Measurements from ENCODE around the gene SLC7A10. TPM values are rescaled to one million over a fixed set of nuclear protein-coding genes. Genes with fewer than 3 reads are reported as not detected.
"Not testable (repeated sequence)": the region's sequence is repeated elsewhere in the genome, so short reads cannot be mapped to it uniquely, and the experiment has no call there.

SLC7A10 gene
- total RNA-seq, 4 donors from 2014 or later: not detected

DNA sequence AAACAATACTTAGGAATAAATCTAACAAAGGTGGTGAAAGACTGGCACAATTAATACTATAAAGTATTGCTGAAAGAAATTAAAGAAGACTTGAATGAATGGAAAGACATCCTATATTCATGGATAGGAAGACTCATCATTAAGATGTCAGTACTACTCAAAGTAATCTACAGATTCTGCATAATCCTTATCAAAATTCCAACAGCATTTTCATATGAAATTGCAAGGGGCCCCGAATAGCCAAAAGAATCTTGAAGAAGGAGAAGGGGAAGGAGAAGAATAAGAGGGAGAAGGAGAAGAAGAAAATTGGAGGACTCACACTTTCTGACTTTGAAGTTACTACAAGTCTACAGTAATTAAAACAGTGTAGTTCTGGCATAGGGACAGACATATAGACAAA, 57.1 kb downstream of the SLC7A10 start:
- 97% methylated on average over 1 of the region's 1 CpG for WGBS

DNA sequence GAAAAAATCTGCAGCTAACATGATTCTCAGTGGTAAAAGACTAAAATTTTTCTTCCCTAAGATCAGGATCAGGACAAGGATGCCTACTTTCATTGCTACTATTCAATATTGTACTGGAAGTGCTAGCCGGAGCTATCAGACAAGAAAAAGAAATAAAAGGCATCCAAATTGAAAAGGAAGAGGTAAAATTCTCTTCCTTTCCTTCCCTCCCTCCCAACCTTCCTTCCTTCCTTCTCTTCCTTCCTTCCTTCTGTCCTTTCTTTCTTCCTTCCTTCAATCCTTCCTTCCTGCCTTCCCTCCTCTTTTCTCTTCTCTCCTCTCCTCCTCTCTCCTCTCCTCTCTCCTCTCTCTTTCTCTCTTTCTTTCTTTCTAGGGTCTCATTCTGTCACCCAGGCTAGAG, 58.2 kb downstream of the SLC7A10 start:
- H3K27ac ChIP-seq (replicated peaks in 1 of 4): no peak overlapping the region
- H3K4me1 ChIP-seq: no peaks in the 10 kb centered on the region
- no peaks in the 10 kb centered on the region for H3K36me3 ChIP-seq
- WGBS: 98% methylated on average over 1 of the region's 1 CpG
- H3K27me3 ChIP-seq: no peaks in the 10 kb centered on the region
- H3K9me3 ChIP-seq: no peaks in the 10 kb centered on the region
- intact Hi-C loops (cut with DNase I): no loop called here
- TF ChIP-seq EP300 (IDR thresholded peaks at IDR 0.05): no peak
- no peak for TF ChIP-seq POLR2A (IDR thresholded peaks at IDR 0.05; ENCODE audit: low read depth)
- TF ChIP-seq, protein P1, sequence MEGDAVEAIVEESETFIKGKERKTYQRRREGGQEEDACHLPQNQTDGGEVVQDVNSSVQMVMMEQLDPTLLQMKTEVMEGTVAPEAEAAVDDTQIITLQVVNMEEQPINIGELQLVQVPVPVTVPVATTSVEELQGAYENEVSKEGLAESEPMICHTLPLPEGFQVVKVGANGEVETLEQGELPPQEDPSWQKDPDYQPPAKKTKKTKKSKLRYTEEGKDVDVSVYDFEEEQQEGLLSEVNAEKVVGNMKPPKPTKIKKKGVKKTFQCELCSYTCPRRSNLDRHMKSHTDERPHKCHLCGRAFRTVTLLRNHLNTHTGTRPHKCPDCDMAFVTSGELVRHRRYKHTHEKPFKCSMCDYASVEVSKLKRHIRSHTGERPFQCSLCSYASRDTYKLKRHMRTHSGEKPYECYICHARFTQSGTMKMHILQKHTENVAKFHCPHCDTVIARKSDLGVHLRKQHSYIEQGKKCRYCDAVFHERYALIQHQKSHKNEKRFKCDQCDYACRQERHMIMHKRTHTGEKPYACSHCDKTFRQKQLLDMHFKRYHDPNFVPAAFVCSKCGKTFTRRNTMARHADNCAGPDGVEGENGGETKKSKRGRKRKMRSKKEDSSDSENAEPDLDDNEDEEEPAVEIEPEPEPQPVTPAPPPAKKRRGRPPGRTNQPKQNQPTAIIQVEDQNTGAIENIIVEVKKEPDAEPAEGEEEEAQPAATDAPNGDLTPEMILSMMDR (IDR thresholded peaks at IDR 0.05): no peak
- TF ChIP-seq POLR2AphosphoS5 (IDR thresholded peaks at IDR 0.05): no peak
- H3K4me3 ChIP-seq: no peak overlapping the region
- DNase-seq (ENCODE audit: extremely low spot score): no peak

More for the DNA sequence above, 57.1 kb downstream of the SLC7A10 start:
- Histone ChIP-seq H3K9me3 (no peaks in the 10 kb centered on the region), H3K27ac (replicated peaks in 1 of 4) (no peak overlapping the region), H3K36me3 (no peaks in the 10 kb centered on the region), H3K4me3 (no peak overlapping the region), H3K4me1 (peaks cover 0 to 5% (median 2%) of the 10 kb centered on the region in 4 donors), H3K27me3 (no peaks in the 10 kb centered on the region)
- no peak for DNase-seq (ENCODE audit: extremely low spot score)
- TF ChIP-seq EP300 (IDR thresholded peaks at IDR 0.05) (no peak), POLR2A (IDR thresholded peaks at IDR 0.05; ENCODE audit: low read depth) (no peak), POLR2AphosphoS5 (IDR thresholded peaks at IDR 0.05) (no peak)
- TF ChIP-seq, protein P1 (IDR thresholded peaks at IDR 0.05): no peak
- intact Hi-C loops (cut with DNase I): no loop called here

DNA sequence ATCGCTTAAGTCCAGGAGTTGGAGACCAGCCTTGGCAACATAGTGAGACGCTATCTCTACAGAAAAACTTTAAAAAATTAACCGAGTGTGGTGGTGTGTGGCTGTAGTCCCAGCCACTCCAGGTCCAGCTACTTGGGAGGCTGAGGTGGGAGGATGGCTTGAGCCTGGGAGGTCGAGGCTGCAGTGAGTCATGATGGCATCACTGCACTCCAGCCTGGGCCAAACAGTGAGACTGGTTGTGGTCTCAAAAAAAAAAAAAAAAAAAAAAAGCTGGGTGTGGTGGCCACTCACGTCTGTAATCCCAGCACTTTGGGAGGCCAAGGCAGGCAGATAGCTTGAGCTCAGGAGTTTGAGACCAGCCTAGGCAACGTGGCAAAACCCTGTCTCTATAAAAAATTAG, 59.6 kb downstream of the SLC7A10 start:
- WGBS: 67% methylated on average over 6 of the region's 6 CpGs
- H3K4me3 ChIP-seq; DNase-seq (ENCODE audit: extremely low spot score); H3K27me3 ChIP-seq; H3K36me3 ChIP-seq; H3K4me1 ChIP-seq; H3K27ac ChIP-seq (replicated peaks in 1 of 4); intact Hi-C loops (cut with DNase I); H3K9me3 ChIP-seq: not testable (repeated sequence)

DNA sequence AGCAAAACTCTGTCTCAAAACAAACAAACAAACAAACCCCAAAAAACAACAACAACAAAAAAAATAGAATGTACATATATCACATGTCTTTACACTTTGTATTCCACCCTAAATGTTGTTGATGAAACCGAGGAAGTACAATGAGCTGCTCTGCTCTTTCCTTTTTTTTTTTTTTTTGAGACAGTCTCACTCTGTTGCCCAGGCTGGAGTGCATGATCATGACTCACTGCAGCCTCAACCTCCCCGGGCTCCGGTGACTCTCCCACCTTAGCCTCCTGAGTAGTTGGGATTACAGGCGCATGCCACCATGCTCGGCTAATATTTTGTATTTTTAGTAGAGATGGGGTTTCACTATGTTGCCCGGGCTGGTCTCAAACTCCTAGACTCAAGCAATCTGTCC, 62.2 kb downstream of the SLC7A10 start:
- no peak overlapping the region for H3K4me3 ChIP-seq
- no peaks in the 10 kb centered on the region for H3K9me3 ChIP-seq
- no peaks in the 10 kb centered on the region for H3K4me1 ChIP-seq
- no peak for DNase-seq (ENCODE audit: extremely low spot score)
- WGBS: 78% methylated on average over 6 of the region's 6 CpGs
- no peaks in the 10 kb centered on the region for H3K27me3 ChIP-seq
- H3K27ac ChIP-seq (replicated peaks in 1 of 4): no peak overlapping the region
- TF ChIP-seq, protein P1 (IDR thresholded peaks at IDR 0.05): no peak
- no peak for TF ChIP-seq POLR2AphosphoS5 (IDR thresholded peaks at IDR 0.05)
- TF ChIP-seq EP300 (IDR thresholded peaks at IDR 0.05): no peak
- no peak for TF ChIP-seq POLR2A (IDR thresholded peaks at IDR 0.05; ENCODE audit: low read depth)
- intact Hi-C loops (cut with DNase I): no loop called here
- no peaks in the 10 kb centered on the region for H3K36me3 ChIP-seq

DNA sequence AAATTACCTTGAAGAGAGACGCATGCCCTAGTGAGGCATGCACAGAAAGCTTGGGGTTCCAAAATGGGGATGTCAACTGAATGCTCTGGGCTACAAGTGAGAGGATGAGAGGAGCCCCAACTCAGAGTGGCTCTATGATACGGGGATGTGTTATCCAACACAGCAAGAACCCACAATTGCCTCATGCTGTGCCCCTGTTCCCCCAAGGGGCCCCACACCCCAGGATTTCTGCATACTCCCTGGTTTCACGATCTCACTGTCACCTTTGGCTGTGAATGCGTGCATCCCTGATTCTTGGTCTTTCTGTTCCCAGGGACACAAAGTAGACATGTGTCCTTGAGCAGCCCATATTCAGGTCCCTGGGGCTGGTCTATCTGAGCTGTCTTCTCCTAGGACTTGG, 64.4 kb downstream of the SLC7A10 start:
- no peak overlapping the region for H3K4me3 ChIP-seq
- TF ChIP-seq, protein P1 (IDR thresholded peaks at IDR 0.05): no peak
- TF ChIP-seq EP300 (IDR thresholded peaks at IDR 0.05) (no peak), POLR2AphosphoS5 (IDR thresholded peaks at IDR 0.05) (no peak), POLR2A (IDR thresholded peaks at IDR 0.05; ENCODE audit: low read depth) (no peak)
- DNase-seq (ENCODE audit: extremely low spot score): no peak
- H3K27ac ChIP-seq (replicated peaks in 1 of 4): no peak overlapping the region
- intact Hi-C loops (cut with DNase I): no loop called here
- no peaks in the 10 kb centered on the region for H3K4me1 ChIP-seq
- no peaks in the 10 kb centered on the region for H3K36me3 ChIP-seq
- 81% methylated on average over 3 of the region's 4 CpGs for WGBS
- no peaks in the 10 kb centered on the region for H3K9me3 ChIP-seq
- H3K27me3 ChIP-seq: no peaks in the 10 kb centered on the region

All from esophagus muscularis mucosa (tissue), 4 donors.